Esophagus squamous epithelium (tissue), 5 donors: ENCODE results near the gene SIGLEC7. TPM values are rescaled to one million over a fixed set of nuclear protein-coding genes. Genes with fewer than 3 reads are reported as not detected.

Experiments
- DNase-seq: peaks from one replicate; lab custom pipeline; 2025; lab: John Stamatoyannopoulos, UW
- H3K27ac ChIP-seq, 4 donors: fragments of 200-600 bp; sonication (generic); one replicate each; pipeline ENCODE4 v1.5.1; 2016 to 2019; ENCODE audit warnings: mild to moderate bottlenecking in 1 of 4
- H3K27me3 ChIP-seq, 4 donors: fragments of 200-600 bp; sonication (generic); 1 replicate in 3 of 4; 2 replicates in 1 of 4; pipeline versions ENCODE4 v1.5.1 to v1.6.0; 2017 to 2021; ENCODE audit warnings: antibody characterized with exemption in 1 of 4
- H3K36me3 ChIP-seq, 3 donors: fragments of 200-600 bp; sonication (generic); one replicate each; pipeline ENCODE4 v1.5.1; 2016 to 2019
- H3K4me1 ChIP-seq, 3 donors: fragments of 200-600 bp; sonication (generic); one replicate each; pipeline ENCODE4 v1.5.1; 2017 to 2019
- H3K4me3 ChIP-seq, 4 donors: fragments of 200-600 bp; sonication (generic); 1 replicate in 3 of 4; 2 replicates in 1 of 4; pipeline ENCODE4 v1.5.1; 2016 to 2019; ENCODE audit warnings: mild to moderate bottlenecking in 2 of 4, moderate library complexity in 1 of 4
- H3K9me3 ChIP-seq, 3 donors: fragments of 200-600 bp; sonication (generic); one replicate each; pipeline ENCODE4 v1.5.1; 2016 to 2019
- POLR2A ChIP-seq, 4 donors: fragments of 450-650 bp; IDR thresholded peaks; one replicate each; pipeline ENCODE4 v1.6.1; 2017; ENCODE audit warnings: antibody characterized with exemption in 4 of 4, mild to moderate bottlenecking in 4 of 4, moderate library complexity in 3 of 4
- WGBS, 2 donors: methylation state at CpG; one replicate each; pipeline ENCODE4 v1.1.5; 2018; 5-methylcytosine and 5-hydroxymethylcytosine counted together
- intact Hi-C: fragments of 100-400 bp; cut with DNase I; formaldehyde crosslinking; loops from one replicate; pipeline ENCODE4 v1.15.0; 2022
- total RNA-seq, 4 donors: library from RNA; depleted of rRNA; stranded (reverse); fragments of >200 nt; gene quantifications; one replicate each; pipeline ENCODE4 v1.1.0, GENCODE V29; 2016
- TF ChIP-seq, protein P1 (sequence below), 6 experiments: fragments of 450-650 bp in 4 of 6; fragments of 200-600 bp in 2 of 6; sonication (generic) in 2 of 6; IDR thresholded peaks; one replicate each; pipeline ENCODE4 v1.5.1; 2016 to 2019; ENCODE audit warnings: antibody characterized with exemption in 6 of 6, mild to moderate bottlenecking in 4 of 6, moderate library complexity in 4 of 6
- donor health status: DM: yes; HTN: yes; CAD: no.

The SIGLEC7 gene
- total RNA-seq, 4 donors from 2014 or later, result 0.13 to 3.8 (median 0.32) TPM; not detected in 1

GRCh38 chr19:51129716-51130115 lies 12.4 kb upstream of the SIGLEC7 start:
- H3K4me1 ChIP-seq, result peaks cover 0 to 8% (median 0%) of the 10 kb centered on the region in 3 donors
- TF ChIP-seq, protein P1, sequence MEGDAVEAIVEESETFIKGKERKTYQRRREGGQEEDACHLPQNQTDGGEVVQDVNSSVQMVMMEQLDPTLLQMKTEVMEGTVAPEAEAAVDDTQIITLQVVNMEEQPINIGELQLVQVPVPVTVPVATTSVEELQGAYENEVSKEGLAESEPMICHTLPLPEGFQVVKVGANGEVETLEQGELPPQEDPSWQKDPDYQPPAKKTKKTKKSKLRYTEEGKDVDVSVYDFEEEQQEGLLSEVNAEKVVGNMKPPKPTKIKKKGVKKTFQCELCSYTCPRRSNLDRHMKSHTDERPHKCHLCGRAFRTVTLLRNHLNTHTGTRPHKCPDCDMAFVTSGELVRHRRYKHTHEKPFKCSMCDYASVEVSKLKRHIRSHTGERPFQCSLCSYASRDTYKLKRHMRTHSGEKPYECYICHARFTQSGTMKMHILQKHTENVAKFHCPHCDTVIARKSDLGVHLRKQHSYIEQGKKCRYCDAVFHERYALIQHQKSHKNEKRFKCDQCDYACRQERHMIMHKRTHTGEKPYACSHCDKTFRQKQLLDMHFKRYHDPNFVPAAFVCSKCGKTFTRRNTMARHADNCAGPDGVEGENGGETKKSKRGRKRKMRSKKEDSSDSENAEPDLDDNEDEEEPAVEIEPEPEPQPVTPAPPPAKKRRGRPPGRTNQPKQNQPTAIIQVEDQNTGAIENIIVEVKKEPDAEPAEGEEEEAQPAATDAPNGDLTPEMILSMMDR (IDR thresholded peaks at IDR 0.05), result no peak
- TF ChIP-seq POLR2A (IDR thresholded peaks at IDR 0.05), result no peak
- WGBS, 2 donors, result 90 to 94% methylated on average over 3 to 7 of the region's 8 CpGs
- H3K9me3 ChIP-seq, result no peaks in the 10 kb centered on the region
- no peak overlapping the region for H3K27ac ChIP-seq
- H3K27me3 ChIP-seq, result peaks cover 0 to 30% (median 0%) of the 10 kb centered on the region in 4 donors
- H3K4me3 ChIP-seq, result no peak overlapping the region
- H3K36me3 ChIP-seq, result no peaks in the 10 kb centered on the region
- intact Hi-C loops, result no loop called here
- no peak for DNase-seq

GRCh38 chr19:51131780-51132680 lies 10.1 kb upstream of the SIGLEC7 start:
- peaks cover 0 to 8% (median 0%) of the 10 kb centered on the region in 3 donors for H3K4me1 ChIP-seq
- WGBS, 2 donors, result 49 to 53% methylated on average over 23 to 24 of the region's 24 CpGs
- no peak for DNase-seq
- intact Hi-C loops, result no loop called here
- TF ChIP-seq, protein P1 (IDR thresholded peaks at IDR 0.05), result no peak
- TF ChIP-seq POLR2A (IDR thresholded peaks at IDR 0.05), result no peak
- H3K36me3 ChIP-seq, result no peaks in the 10 kb centered on the region
- H3K27ac ChIP-seq, result peak overlapping the region in 3 of 4 donors; percentile 1 to 44 (median 36)
- H3K27me3 ChIP-seq, result peaks cover 0 to 19% (median 0%) of the 10 kb centered on the region in 4 donors
- H3K9me3 ChIP-seq, result no peaks in the 10 kb centered on the region
- peak overlapping the region in 1 of 4 donors; percentile 15 for H3K4me3 ChIP-seq

- DNase-seq, result no peak
- WGBS, 2 donors, result 65 to 82% methylated on average over 5 of the region's 5 CpGs
Measured at GRCh38 chr19:51135004-51135403, 7.1 kb upstream of the SIGLEC7 start.

DNA sequence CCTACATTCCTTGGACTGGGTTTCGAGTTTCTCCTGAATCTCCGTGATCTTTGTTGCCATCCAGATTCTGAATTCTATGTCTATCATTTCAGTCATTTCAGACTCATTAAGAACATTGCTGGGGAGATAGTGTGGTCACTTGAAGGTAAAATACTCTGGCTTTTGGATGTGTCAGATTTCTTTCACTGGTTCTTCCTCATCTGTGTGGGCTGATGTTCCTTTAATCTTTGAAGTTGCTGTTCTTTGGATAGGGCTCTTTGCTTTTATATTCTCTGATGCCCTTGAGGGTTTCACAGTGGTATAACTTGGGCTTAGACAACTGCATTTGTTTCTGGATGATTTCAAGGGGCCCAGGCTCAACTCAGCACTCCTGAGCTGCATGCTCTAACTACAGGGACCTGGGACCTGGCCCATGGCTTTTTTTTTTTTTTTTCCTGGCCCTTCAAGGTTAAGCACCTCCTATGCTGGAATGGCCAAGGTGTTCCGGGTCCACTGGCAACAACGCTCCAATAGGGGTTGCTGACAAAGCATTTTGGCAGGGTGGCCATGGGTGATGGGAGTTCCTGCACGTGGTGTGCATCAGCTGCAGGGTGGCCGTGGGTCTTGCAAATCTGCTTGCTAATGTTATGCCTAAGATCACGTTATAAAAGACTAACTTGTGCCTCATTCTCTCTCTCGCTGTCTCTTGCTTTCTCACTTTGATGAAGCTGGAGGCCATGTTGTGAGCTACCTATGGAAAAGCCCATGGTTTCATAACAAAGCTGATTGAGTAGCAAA lies 5.9 kb upstream of the SIGLEC7 start:
- Histone ChIP-seq H3K27ac (peak overlapping the region in 1 of 4 donors; percentile 21), H3K4me1 (no peaks in the 10 kb centered on the region), H3K9me3 (no peaks in the 10 kb centered on the region), H3K36me3 (no peaks in the 10 kb centered on the region), H3K4me3 (no peak overlapping the region), H3K27me3 (peaks cover 0 to 42% (median 0%) of the 10 kb centered on the region in 4 donors)
- intact Hi-C loops, result no loop called here
- WGBS, 2 donors, result 63 to 69% methylated on average over 8 of the region's 8 CpGs
- TF ChIP-seq, protein P1 (IDR thresholded peaks at IDR 0.05), result no peak
- TF ChIP-seq POLR2A (IDR thresholded peaks at IDR 0.05), result no peak
- no peak for DNase-seq

More at GRCh38 chr19:51135004-51135403, 7.1 kb upstream of the SIGLEC7 start:
- Histone ChIP-seq H3K27me3 (peaks cover 0 to 35% (median 0%) of the 10 kb centered on the region in 4 donors), H3K27ac (no peak overlapping the region), H3K4me1 (no peaks in the 10 kb centered on the region), H3K4me3 (no peak overlapping the region), H3K9me3 (no peaks in the 10 kb centered on the region), H3K36me3 (no peaks in the 10 kb centered on the region)
- no peak for TF ChIP-seq POLR2A (IDR thresholded peaks at IDR 0.05)
- TF ChIP-seq, protein P1 (IDR thresholded peaks at IDR 0.05), result no peak
- intact Hi-C loops, result no loop called here
